ENCODE data around the gene GJC3. TPM values are rescaled to one million over a fixed set of nuclear protein-coding genes. Genes with fewer than 3 reads are reported as not detected.

Gene GJC3
- total RNA-seq, 4 donors from 2014 or later, result 1.9 to 2.9 (median 2.5) TPM

DNA sequence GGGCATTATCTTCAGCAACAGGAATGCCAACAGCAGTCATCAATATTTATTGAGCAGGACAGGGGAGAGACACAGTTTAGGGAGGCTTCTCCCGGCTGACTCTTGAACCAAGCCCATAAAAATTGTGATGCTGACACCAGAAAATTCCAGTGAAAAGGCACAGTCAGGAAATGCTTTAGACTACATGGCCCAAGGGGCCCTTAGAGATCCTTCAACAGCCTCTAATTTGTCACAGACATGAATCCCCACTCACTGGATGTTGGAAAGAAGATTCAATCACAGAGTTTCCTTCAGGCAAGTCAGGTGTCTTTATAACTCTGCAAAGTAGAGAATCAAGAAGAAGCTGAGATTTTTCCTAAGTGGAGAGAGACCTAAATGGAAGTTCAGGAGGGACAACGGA lies 1.2 kb downstream of the GJC3 start:
- no peak for DNase-seq (ENCODE audit: low spot score in 2 of 2)
- 64% methylated on average over 2 of the region's 2 CpGs for WGBS
- H3K36me3 ChIP-seq, result no peaks in the 10 kb centered on the region
- peaks cover 12% of the 10 kb centered on the region for H3K4me1 ChIP-seq
- TF ChIP-seq EP300 (IDR thresholded peaks at IDR 0.05) (no peak), POLR2A (IDR thresholded peaks at IDR 0.05) (no peak), POLR2AphosphoS5 (IDR thresholded peaks at IDR 0.05) (no peak)
- TF ChIP-seq, protein P1, sequence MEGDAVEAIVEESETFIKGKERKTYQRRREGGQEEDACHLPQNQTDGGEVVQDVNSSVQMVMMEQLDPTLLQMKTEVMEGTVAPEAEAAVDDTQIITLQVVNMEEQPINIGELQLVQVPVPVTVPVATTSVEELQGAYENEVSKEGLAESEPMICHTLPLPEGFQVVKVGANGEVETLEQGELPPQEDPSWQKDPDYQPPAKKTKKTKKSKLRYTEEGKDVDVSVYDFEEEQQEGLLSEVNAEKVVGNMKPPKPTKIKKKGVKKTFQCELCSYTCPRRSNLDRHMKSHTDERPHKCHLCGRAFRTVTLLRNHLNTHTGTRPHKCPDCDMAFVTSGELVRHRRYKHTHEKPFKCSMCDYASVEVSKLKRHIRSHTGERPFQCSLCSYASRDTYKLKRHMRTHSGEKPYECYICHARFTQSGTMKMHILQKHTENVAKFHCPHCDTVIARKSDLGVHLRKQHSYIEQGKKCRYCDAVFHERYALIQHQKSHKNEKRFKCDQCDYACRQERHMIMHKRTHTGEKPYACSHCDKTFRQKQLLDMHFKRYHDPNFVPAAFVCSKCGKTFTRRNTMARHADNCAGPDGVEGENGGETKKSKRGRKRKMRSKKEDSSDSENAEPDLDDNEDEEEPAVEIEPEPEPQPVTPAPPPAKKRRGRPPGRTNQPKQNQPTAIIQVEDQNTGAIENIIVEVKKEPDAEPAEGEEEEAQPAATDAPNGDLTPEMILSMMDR (IDR thresholded peaks at IDR 0.05), result no peak
- H3K27ac ChIP-seq, result no peak overlapping the region
- no peaks in the 10 kb centered on the region for H3K9me3 ChIP-seq
- H3K27me3 ChIP-seq, result no peaks in the 10 kb centered on the region
- no peak overlapping the region for H3K4me3 ChIP-seq

- 64% methylated on average over 5 of the region's 5 CpGs for WGBS
- H3K4me1 ChIP-seq, result peaks cover 12% of the 10 kb centered on the region
- H3K9me3 ChIP-seq, result no peaks in the 10 kb centered on the region
- H3K27ac ChIP-seq, result no peak overlapping the region
- no peak overlapping the region for H3K4me3 ChIP-seq
- no peaks in the 10 kb centered on the region for H3K36me3 ChIP-seq
- H3K27me3 ChIP-seq, result no peaks in the 10 kb centered on the region
- DNase-seq (ENCODE audit: low spot score in 2 of 2), result no peak
- TF ChIP-seq POLR2AphosphoS5 (IDR thresholded peaks at IDR 0.05), result no peak
- no peak for TF ChIP-seq EP300 (IDR thresholded peaks at IDR 0.05)
- TF ChIP-seq POLR2A (IDR thresholded peaks at IDR 0.05), result no peak
- TF ChIP-seq, protein P1 (IDR thresholded peaks at IDR 0.05), result no peak
Measured at GRCh38 chr7:99927536-99927935, 1.9 kb downstream of the GJC3 start.

- H3K9me3 ChIP-seq, result no peaks in the 10 kb centered on the region
- no peak for TF ChIP-seq POLR2A (IDR thresholded peaks at IDR 0.05)
- no peak for TF ChIP-seq EP300 (IDR thresholded peaks at IDR 0.05)
- TF ChIP-seq, protein P1 (IDR thresholded peaks at IDR 0.05), result no peak
- no peak for TF ChIP-seq POLR2AphosphoS5 (IDR thresholded peaks at IDR 0.05)
- DNase-seq (ENCODE audit: low spot score in 2 of 2), result no peak
- H3K4me1 ChIP-seq, result peaks cover 12% of the 10 kb centered on the region
- H3K27ac ChIP-seq, result no peak overlapping the region
- H3K27me3 ChIP-seq, result no peaks in the 10 kb centered on the region
- no peaks in the 10 kb centered on the region for H3K36me3 ChIP-seq
- no peak overlapping the region for H3K4me3 ChIP-seq
Measured at GRCh38 chr7:99926321-99926720, 3.1 kb downstream of the GJC3 start.

DNA sequence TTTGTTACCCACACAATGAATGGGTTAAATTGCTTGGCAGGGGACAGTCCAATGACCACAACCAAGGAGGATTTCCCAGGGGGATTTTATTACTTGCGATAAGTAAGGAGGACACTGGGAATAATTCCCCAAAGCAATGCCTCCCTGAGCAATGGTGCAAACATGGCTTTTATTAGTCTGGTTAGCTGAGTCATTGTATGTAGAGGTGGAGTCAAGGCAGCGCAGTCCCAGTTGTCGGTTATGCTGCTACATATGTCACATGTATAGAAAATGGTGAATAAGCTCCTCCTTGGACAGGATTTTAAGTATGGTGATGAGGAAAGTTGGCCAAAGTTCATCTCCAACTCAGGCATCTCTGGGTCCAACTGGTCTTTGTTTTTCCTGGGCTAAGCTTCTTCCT lies 6.2 kb downstream of the GJC3 start:
- no peak for DNase-seq (ENCODE audit: low spot score in 2 of 2)
- 90% methylated on average over 3 of the region's 3 CpGs for WGBS
- H3K4me1 ChIP-seq, result peaks cover 15% of the 10 kb centered on the region
- H3K9me3 ChIP-seq, result no peaks in the 10 kb centered on the region
- no peaks in the 10 kb centered on the region for H3K36me3 ChIP-seq
- no peaks in the 10 kb centered on the region for H3K27me3 ChIP-seq
- no peak overlapping the region for H3K4me3 ChIP-seq
- no peak overlapping the region for H3K27ac ChIP-seq
- no peak for TF ChIP-seq EP300 (IDR thresholded peaks at IDR 0.05)

GRCh38 chr7:99920149-99920548 lies 9.3 kb downstream of the GJC3 start:
- DNase-seq (ENCODE audit: low spot score in 2 of 2), result no peak
- peaks cover 43% of the 10 kb centered on the region for H3K4me1 ChIP-seq
- WGBS, result 89% methylated on average over 3 of the region's 3 CpGs
- peak overlapping the region; percentile 95 for H3K27ac ChIP-seq
- no peaks in the 10 kb centered on the region for H3K36me3 ChIP-seq
- TF ChIP-seq POLR2AphosphoS5 (IDR thresholded peaks at IDR 0.05) (no peak), POLR2A (IDR thresholded peaks at IDR 0.05) (no peak), EP300 (IDR thresholded peaks at IDR 0.05) (no peak)
- TF ChIP-seq, protein P1 (IDR thresholded peaks at IDR 0.05), result no peak
- H3K9me3 ChIP-seq, result no peaks in the 10 kb centered on the region
- no peaks in the 10 kb centered on the region for H3K27me3 ChIP-seq
- peak overlapping the region; percentile 93 for H3K4me3 ChIP-seq

DNA sequence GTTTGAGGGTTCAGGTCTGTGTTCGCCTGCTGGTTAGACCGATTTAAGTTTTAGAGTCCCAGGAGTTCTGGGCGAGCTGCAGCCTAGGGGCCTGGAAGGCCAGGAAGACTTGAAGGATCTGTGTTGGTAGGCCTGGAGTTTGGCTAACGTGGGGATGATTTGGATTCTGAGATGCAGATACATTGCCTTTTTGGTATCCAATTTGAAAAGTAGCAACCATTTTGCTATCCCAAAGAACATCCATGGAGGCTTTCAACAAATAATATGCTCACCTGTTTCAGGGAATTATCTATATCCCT lies 9.7 kb downstream of the GJC3 start:
- no peak for DNase-seq (ENCODE audit: low spot score in 2 of 2)
- no peak for TF ChIP-seq POLR2AphosphoS5 (IDR thresholded peaks at IDR 0.05)
- TF ChIP-seq POLR2A (IDR thresholded peaks at IDR 0.05), result no peak
- TF ChIP-seq, protein P1 (IDR thresholded peaks at IDR 0.05), result no peak
- TF ChIP-seq EP300 (IDR thresholded peaks at IDR 0.05), result no peak
- WGBS, result 31% methylated on average over 4 of the region's 4 CpGs
- Histone ChIP-seq H3K36me3 (no peaks in the 10 kb centered on the region), H3K4me3 (peak overlapping the region; percentile 93), H3K9me3 (no peaks in the 10 kb centered on the region), H3K4me1 (peaks cover 43% of the 10 kb centered on the region), H3K27me3 (no peaks in the 10 kb centered on the region), H3K27ac (peak overlapping the region; percentile 95)
